Measurements from ENCODE around the gene PLD3. TPM values are rescaled to one million over a fixed set of nuclear protein-coding genes. Genes with fewer than 3 reads are reported as not detected.

Gene PLD3
- total RNA-seq, 1 donor: 136 TPM

- TF ChIP-seq CTCF (IDR thresholded peaks at IDR 0.05; ENCODE audit: extremely low read depth, low read depth, low read length): no peak
- no peaks in the 10 kb centered on the region for H3K27me3 ChIP-seq (ENCODE audit: insufficient read depth, low read length)
- H3K9me3 ChIP-seq (ENCODE audit: low read depth, low read length): no peaks in the 10 kb centered on the region
- H3K36me3 ChIP-seq (ENCODE audit: insufficient read depth, low read length): no peaks in the 10 kb centered on the region
- H3K27ac ChIP-seq (ENCODE audit: low read depth, low read length): no peak overlapping the region
- H3K4me2 ChIP-seq (ENCODE audit: insufficient read depth, low read length): no peak overlapping the region
- H2AFZ ChIP-seq (ENCODE audit: low read length): no peak overlapping the region
- H3K4me1 ChIP-seq (ENCODE audit: insufficient read depth, low read length): no peaks in the 10 kb centered on the region
- no peak overlapping the region for H3K4me3 ChIP-seq (ENCODE audit: insufficient read depth, low read length)
- H3K79me2 ChIP-seq (ENCODE audit: insufficient read depth, low read length): no peaks in the 10 kb centered on the region
- H4K20me1 ChIP-seq (ENCODE audit: insufficient read depth, low read length): no peaks in the 10 kb centered on the region
- DNase-seq (ENCODE audit: insufficient read length, low spot score, missing footprints): peak; percentile 77
Observed at GRCh38 chr19:40387155-40387554, 38.7 kb downstream of the PLD3 start.

- TF ChIP-seq CTCF (IDR thresholded peaks at IDR 0.05; ENCODE audit: extremely low read depth, low read depth, low read length): no peak
- Histone ChIP-seq H3K36me3 (ENCODE audit: insufficient read depth, low read length) (no peaks in the 10 kb centered on the region), H3K9me3 (ENCODE audit: low read depth, low read length) (no peaks in the 10 kb centered on the region), H3K27ac (ENCODE audit: low read depth, low read length) (no peak overlapping the region), H3K79me2 (ENCODE audit: insufficient read depth, low read length) (no peaks in the 10 kb centered on the region), H3K4me3 (ENCODE audit: insufficient read depth, low read length) (no peak overlapping the region), H3K4me2 (ENCODE audit: insufficient read depth, low read length) (no peak overlapping the region), H3K27me3 (ENCODE audit: insufficient read depth, low read length) (no peaks in the 10 kb centered on the region), H4K20me1 (ENCODE audit: insufficient read depth, low read length) (no peaks in the 10 kb centered on the region), H3K4me1 (ENCODE audit: insufficient read depth, low read length) (no peaks in the 10 kb centered on the region), H2AFZ (ENCODE audit: low read length) (no peak overlapping the region)
- DNase-seq (ENCODE audit: insufficient read length, low spot score, missing footprints): no peak
Observed at GRCh38 chr19:40388481-40388880, 40.0 kb downstream of the PLD3 start.

GRCh38 chr19:40389404-40390083 lies 41.0 kb downstream of the PLD3 start:
- Histone ChIP-seq H3K4me3 (ENCODE audit: insufficient read depth, low read length) (no peak overlapping the region), H4K20me1 (ENCODE audit: insufficient read depth, low read length) (no peaks in the 10 kb centered on the region), H3K27me3 (ENCODE audit: insufficient read depth, low read length) (no peaks in the 10 kb centered on the region), H3K27ac (ENCODE audit: low read depth, low read length) (no peak overlapping the region), H3K4me1 (ENCODE audit: insufficient read depth, low read length) (no peaks in the 10 kb centered on the region), H3K4me2 (ENCODE audit: insufficient read depth, low read length) (no peak overlapping the region), H3K79me2 (ENCODE audit: insufficient read depth, low read length) (no peaks in the 10 kb centered on the region), H2AFZ (ENCODE audit: low read length) (no peak overlapping the region), H3K9me3 (ENCODE audit: low read depth, low read length) (no peaks in the 10 kb centered on the region), H3K36me3 (ENCODE audit: insufficient read depth, low read length) (no peaks in the 10 kb centered on the region)
- DNase-seq (ENCODE audit: insufficient read length, low spot score, missing footprints): peak; percentile 73
- no peak for TF ChIP-seq CTCF (IDR thresholded peaks at IDR 0.05; ENCODE audit: extremely low read depth, low read depth, low read length)

- Histone ChIP-seq H3K27me3 (ENCODE audit: insufficient read depth, low read length) (no peaks in the 10 kb centered on the region), H3K4me1 (ENCODE audit: insufficient read depth, low read length) (no peaks in the 10 kb centered on the region), H3K4me2 (ENCODE audit: insufficient read depth, low read length) (no peak within 1 kb of the TSS), H2AFZ (ENCODE audit: low read length) (no peak within 1 kb of the TSS), H4K20me1 (ENCODE audit: insufficient read depth, low read length) (no peaks in the 10 kb centered on the region), H3K27ac (ENCODE audit: low read depth, low read length) (no peak within 1 kb of the TSS), H3K79me2 (ENCODE audit: insufficient read depth, low read length) (no peaks in the 10 kb centered on the region), H3K4me3 (ENCODE audit: insufficient read depth, low read length) (no peak within 1 kb of the TSS), H3K36me3 (ENCODE audit: insufficient read depth, low read length) (no peaks in the 10 kb centered on the region), H3K9me3 (ENCODE audit: low read depth, low read length) (no peaks in the 10 kb centered on the region)
- peak; percentile 60 for DNase-seq (ENCODE audit: insufficient read length, low spot score, missing footprints)
- TF ChIP-seq CTCF (IDR thresholded peaks at IDR 0.05; ENCODE audit: extremely low read depth, low read depth, low read length): no peak
Observed at GRCh38 chr19:40390084-40390742, 41.7 kb downstream of the PLD3 start, which contains the start of gene HIPK4. HIPK4 (minus strand) TSS chr19:40390181; CDS start chr19:40389902, 279 bp downstream.
